Stimulated activated CD8-positive, alpha-beta memory T cell treated with anti-CD3 and anti-CD28 coated beads, Interleukin-7, amount 100 ng/mL, for 48 hours (primary cell): ENCODE measurements around the gene IFRD2.
A peak's percentile ranks its signal among the peaks of the same experiment; 100 is the strongest.
"Not testable (repeated sequence)": the region's sequence is repeated elsewhere in the genome, so short reads cannot be mapped to it uniquely, and the experiment has no call there.

Experiments
- DNase-seq, 2 donors: peaks; one replicate each; pipeline ENCODE4 v3.0.0-alpha.2; 2020; ENCODE audit warnings: low read depth in 1 of 2; ENCODE audit errors: extremely low read depth in 1 of 2

IFRD2 gene

GRCh38 chr3:50256978-50257890 lies 35.0 kb downstream of the IFRD2 start:
- no peak for DNase-seq

GRCh38 chr3:50255251-50255615 lies 37.0 kb downstream of the IFRD2 start:
- DNase-seq, result no peak

- DNase-seq, result no peak
These were observed 37.5 kb downstream of the IFRD2 start for GRCh38 chr3:50254577-50255250.

GRCh38 chr3:50251220-50251619 lies 41.0 kb downstream of the IFRD2 start:
- DNase-seq, result peak in 1 of 2 donors; percentile 73

DNA sequence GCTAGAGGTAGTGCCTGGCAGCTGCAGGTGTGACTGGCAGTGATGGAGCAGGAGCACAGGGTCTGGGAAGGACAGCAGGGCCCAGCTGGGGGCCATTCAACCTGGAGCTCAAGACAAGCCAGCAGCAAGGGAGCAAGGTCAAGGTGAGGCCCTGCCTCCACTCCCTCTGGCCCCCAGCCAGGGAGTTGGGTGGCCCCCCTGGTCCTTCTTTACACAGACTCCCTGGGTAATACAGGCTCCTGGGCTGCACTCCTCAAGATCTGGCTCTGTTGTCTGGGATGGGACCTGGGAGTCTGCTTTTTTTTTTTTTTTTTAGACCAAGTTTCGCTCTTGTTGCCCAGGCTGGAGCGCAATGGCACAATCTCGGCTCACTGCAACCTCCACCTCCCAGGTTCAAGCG lies 41.7 kb downstream of the IFRD2 start:
- no peak for DNase-seq

- DNase-seq, result no peak
These were observed 42.8 kb downstream of the IFRD2 start for GRCh38 chr3:50249457-50249856.

- no peak for DNase-seq
These were observed 43.8 kb downstream of the IFRD2 start for GRCh38 chr3:50248387-50248786.

GRCh38 chr3:50246517-50246954 lies 45.7 kb downstream of the IFRD2 start:
- DNase-seq, result peak; percentile 78 to 94

GRCh38 chr3:50245831-50246516 lies 46.3 kb downstream of the IFRD2 start:
- DNase-seq, result peak; percentile 89

DNA sequence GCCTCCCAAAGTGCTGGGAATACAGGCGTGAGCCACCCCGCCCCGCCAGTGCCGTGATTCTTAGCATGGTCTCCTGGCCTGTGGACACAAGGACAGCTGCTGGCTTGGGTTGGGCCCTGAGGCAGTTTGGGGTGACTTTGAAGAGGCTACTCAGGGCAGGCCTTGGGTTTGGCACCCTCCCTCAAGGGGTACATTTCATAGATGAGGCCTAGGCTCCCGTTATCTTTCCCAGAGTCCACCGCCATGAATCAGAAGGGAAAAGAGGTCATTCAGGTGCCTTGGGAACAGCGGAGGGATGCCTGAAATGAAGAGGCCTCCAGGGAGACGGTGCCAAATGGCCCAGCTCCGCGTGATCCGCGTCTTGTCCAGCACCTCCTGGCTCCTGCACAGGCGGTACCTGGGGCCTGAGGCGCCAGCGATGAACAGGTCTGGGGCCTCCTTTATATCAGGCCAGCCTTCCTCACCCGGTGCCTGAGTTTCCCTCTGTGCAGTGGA lies 46.9 kb downstream of the IFRD2 start:
- no peak for DNase-seq

DNA sequence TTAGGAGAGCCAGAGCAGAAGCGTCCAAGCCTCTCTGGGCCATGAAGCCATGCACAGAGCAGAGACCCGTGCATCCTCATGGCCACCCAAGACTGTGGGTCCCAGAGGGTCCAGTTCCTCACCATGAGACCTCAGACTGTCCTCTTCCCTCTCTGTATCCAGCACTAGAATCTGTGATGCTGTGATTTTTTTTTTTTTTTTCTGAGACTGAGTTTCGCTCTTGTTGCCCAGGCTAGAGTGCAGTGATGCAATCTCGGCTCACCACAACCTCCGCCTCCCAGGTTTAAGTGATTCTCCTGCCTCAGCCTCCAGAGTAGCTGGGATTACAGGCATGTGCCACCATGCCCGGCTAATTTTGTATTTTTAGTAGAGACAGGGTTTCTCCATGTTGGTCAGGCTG lies 47.4 kb downstream of the IFRD2 start:
- DNase-seq, result not testable (repeated sequence)

- no peak for DNase-seq
These were observed 48.7 kb downstream of the IFRD2 start for GRCh38 chr3:50243543-50243895.

DNA sequence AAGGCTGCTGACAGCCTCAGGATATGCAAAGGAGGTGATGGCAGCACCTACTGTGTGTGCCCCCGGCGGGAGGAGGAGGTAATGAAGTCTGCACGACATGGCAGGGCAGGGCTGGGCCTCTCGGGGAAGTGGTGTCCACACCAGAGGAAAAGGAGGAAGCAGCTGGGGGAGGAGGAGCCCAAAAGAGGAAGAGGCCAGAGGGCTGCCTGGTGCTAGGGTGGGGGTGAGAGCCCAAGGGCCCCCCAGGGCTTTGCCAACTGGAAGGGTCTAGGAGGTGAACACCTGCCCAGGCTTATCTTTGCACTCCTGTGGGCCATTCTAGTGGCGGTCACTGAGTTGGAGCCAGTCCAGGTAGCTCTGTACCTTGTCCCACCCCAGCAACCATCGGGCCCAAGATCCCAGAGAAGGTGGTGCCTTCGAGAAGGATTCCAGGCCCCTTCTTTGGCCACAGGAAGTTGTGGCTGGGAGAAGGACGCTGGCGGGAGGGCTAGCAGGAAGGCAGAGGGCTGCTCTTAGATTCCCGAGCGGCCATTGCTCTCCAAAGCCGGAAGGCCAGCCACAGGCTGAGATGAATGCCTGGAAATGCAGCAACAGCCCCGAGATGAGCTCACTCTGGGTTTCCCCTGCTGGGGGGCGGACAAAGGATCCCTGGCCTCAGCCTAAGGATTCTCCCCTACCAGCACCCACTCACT lies 49.2 kb downstream of the IFRD2 start:
- DNase-seq, result no peak

DNA sequence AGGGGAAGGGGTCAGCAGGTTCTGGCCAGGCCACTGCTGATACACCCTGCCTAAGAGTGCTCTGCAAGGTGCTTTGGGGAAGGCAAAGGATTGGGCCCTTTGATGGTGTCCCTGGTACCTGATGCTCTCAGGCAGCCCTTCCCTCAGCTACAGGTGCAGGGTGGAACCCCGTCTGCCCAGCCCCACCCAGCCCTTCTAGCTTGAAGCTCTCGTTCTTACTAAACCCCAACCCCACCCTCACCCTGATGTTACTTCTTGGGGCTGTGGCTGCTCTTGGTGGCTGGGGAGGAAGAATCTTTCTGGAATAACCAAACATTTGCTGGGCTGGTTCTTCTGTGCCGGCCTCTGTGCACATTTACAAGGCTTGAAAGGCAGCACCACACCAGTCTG lies 49.9 kb downstream of the IFRD2 start:
- DNase-seq, result no peak

DNA sequence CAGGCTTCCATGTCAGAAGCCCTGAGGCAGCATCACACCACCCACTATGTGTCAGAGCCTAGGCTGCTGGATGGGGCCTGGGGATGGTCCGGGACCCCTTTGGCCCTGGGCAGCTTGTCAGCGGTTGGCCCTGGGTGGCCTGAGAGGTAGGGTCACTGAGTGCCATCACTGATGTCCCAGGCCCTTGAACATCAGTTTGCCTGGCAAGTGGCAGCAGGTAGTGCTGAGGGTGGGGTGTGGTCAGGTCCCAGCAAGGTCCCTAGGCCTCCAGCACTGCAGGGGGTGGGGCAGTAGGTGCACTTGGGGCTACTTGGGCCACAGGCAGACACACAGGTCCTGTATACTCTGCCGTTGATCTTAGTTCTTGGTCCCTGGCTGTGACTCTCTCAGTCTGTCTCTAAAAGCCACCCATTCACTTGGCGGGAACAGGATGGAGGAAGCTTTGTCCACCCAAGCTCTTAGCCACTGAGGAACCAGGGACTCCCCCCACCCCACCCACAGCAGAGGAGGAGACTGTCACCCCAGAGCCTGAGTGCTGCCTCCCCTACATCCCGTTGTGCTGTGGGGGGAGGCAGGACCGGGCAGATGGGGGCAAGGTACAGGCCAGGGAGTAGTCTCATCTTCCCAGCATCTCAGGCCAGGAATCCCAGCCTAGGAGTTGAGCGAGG lies 50.4 kb downstream of the IFRD2 start:
- no peak for DNase-seq

GRCh38 chr3:50241163-50241562 lies 51.1 kb downstream of the IFRD2 start:
- DNase-seq, result no peak

DNA sequence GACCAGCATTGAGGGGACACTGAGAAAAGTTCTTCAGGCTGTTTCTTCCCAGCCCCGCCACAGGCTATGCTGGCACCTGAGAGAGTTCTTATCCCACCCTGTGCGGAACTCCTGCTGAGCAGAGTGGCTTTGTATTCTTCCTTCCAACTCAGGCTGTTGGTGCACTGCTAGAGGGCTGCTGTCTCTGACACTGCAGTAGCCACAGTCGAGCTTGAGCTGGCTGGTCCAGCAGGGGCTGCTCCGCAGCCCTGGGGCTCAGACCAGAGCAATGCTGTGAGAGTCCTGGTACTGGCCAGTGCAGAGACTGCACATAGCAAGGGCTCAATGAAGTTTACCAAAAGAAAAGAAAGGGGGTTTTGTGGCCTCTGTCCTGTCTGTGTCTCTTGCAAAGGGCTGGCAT lies 52.6 kb downstream of the IFRD2 start:
- no peak for DNase-seq

GRCh38 chr3:50238549-50239026 lies 53.6 kb downstream of the IFRD2 start:
- DNase-seq, result no peak

DNA sequence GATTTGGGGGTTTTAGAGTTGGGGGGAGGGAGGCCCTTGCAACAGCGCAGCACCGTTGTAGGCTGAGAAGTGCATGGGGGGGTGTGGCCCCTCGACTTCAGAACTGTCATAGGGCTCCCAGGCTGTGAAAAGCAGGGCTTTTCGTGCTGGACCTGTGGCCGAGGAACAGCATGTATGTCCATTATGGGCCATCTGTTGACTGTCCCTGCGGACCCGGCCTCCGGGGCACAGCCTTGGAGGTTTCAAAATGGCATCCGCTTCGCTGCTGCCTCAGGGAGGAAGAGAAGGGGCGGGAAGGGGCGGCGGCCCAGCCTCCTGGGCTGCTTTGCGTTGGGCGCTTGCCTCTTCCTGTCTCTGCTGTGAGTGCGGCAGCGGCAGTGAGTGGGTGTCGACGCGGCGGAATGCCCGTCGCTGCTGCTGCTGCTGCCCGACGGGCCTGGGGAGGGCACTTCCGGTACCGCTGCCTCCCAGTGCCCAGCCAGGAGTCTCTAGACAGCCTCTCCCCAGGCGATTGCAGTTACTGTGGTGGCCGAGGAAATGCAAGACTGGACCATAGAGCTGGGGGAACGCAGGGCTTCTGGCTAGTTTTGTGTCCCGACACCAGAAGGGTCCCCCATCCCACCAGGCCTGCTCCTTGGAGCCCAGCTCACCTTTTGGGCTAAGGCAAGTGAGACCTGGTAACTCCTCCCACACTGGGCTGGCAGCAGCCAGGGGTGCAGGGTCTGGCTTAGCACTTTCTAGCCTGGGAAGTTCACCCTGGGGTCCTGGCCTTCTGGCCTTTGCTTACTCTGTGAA lies 54.3 kb downstream of the IFRD2 start:
- peak; percentile 73 to 87 for DNase-seq
